HCT116 (cell line): Measurements from ENCODE around the gene WDR45. TPM values are rescaled to one million over a fixed set of nuclear protein-coding genes. Genes with fewer than 3 reads are reported as not detected.
A peak's percentile ranks its signal among the peaks of the same experiment; 100 is the strongest.

Source experiments
- ATAC-seq: fragments of 200-7000 bp; cut with Tn5 transposase; 2 replicates; pipeline ENCODE4 v1.9.1; 2020; ENCODE audit warnings: mild to moderate bottlenecking, moderate library complexity
- BruUV-seq: library from RNA; stranded (reverse); fragments of 400-500 nt; replicated peaks from 2 replicates; lab custom pipeline; 2021; lab: Mats Ljungman, UMichigan
- CTCF ChIA-PET: fragments of 300-600 bp; sonication (Branson Sonifier 250); formaldehyde crosslinking; loops from one replicate; lab custom pipeline; 2021; ENCODE audit warnings: antibody characterized with exemption; lab: Charles Lee
- POLR2A ChIA-PET: fragments of 300-600, 350-600 bp; sonication (Branson Sonifier 250); formaldehyde crosslinking; loops from one replicate; lab custom pipeline; 2021; ENCODE audit warnings: antibody characterized with exemption; lab: Charles Lee
- RAD21 ChIA-PET, 2 experiments: fragments of 300-600 bp; sonication (Branson Sonifier 250); formaldehyde crosslinking; loops; one replicate each; lab custom pipeline; 2023; ENCODE audit warnings: low total read pairs in 2 of 2; ENCODE audit not compliant: uncharacterized antibody in 2 of 2, unreplicated experiment in 2 of 2, low non-redundant PET in 1 of 2; lab: Charles Lee
- DNase-seq: peaks from one replicate; pipeline ENCODE4 v3.0.0-alpha.2; 2010; ENCODE audit warnings: low read depth, low spot score
- H2AFZ ChIP-seq: fragments of 200-600 bp; shearing (Covaris generic), sonication (generic); 2 replicates; pipeline ENCODE4 v1.6.1; 2017; ENCODE audit warnings: low read depth, mixed run types, mixed read lengths, antibody characterized with exemption, low read length; ENCODE audit not compliant: poor library complexity, severe bottlenecking
- H3K27ac ChIP-seq: 2 replicates; pipeline ENCODE4 v1.5.1; 2012; ENCODE audit warnings: low read depth, low read length
- H3K27me3 ChIP-seq: fragments of 200-600 bp; sonication (generic); 2 replicates; pipeline ENCODE4 v1.6.1; 2016; ENCODE audit warnings: mixed run types, low read length, mixed read lengths; ENCODE audit not compliant: insufficient read depth
- H3K36me3 ChIP-seq, 2 experiments: fragments of 200-500 bp in 1 of 2; fragments of 200-600 bp in 1 of 2; sonication (Bioruptor generic) in 1 of 2; sonication (generic) in 1 of 2; 2 replicates each; pipeline versions ENCODE4 v1.5.1 to v1.6.1; 2014 to 2016; ENCODE audit warnings: low read length in 2 of 2, inconsistent platforms in 1 of 2, mixed read lengths in 1 of 2, mixed run types in 1 of 2; ENCODE audit not compliant: insufficient read depth in 2 of 2, control insufficient read depth in 1 of 2
- H3K4me1 ChIP-seq, 2 experiments: fragments of 200-600 bp in 1 of 2; sonication (generic) in 1 of 2; 2 replicates each; pipeline versions ENCODE4 v1.5.1 to v1.6.1; 2012 to 2017; ENCODE audit warnings: low read length in 2 of 2, inconsistent platforms in 1 of 2, mild to moderate bottlenecking in 1 of 2, mixed read lengths in 1 of 2, mixed run types in 1 of 2, moderate library complexity in 1 of 2; ENCODE audit not compliant: insufficient read depth in 2 of 2, control insufficient read depth in 1 of 2
- H3K4me2 ChIP-seq: fragments of 200-600 bp; sonication (generic); 2 replicates; pipeline ENCODE4 v1.6.1; 2017; ENCODE audit warnings: mixed run types, low read length, mixed read lengths
- H3K4me3 ChIP-seq, 2 experiments: fragments of 200-600 bp in 1 of 2; sonication (generic) in 1 of 2; replicated peaks in 1 of 2; 2 replicates each; pipeline ENCODE4 v1.5.1; 2011 to 2016; ENCODE audit warnings: low read length in 2 of 2, control low read depth in 1 of 2, low read depth in 1 of 2, mild to moderate bottlenecking in 1 of 2, mixed read lengths in 1 of 2, mixed run types in 1 of 2
- H3K79me2 ChIP-seq: fragments of 200-600 bp; sonication (generic); 2 replicates; pipeline ENCODE4 v1.6.1; 2017; ENCODE audit warnings: mild to moderate bottlenecking, mixed run types, low read length, moderate library complexity, mixed read lengths; ENCODE audit not compliant: insufficient read depth
- H3K9ac ChIP-seq: fragments of 200-600 bp; sonication (generic); 2 replicates; pipeline ENCODE4 v1.6.1; 2016; ENCODE audit warnings: low read length, mixed read lengths
- H3K9me2 ChIP-seq: fragments of 200-600 bp; sonication (generic), shearing (Covaris generic); 2 replicates; pipeline ENCODE4 v1.6.1; 2017; ENCODE audit warnings: mixed run types, mild to moderate bottlenecking, moderate library complexity; ENCODE audit not compliant: insufficient read depth
- H3K9me3 ChIP-seq, 2 experiments: fragments of 200-500 bp in 1 of 2; fragments of 200-600 bp in 1 of 2; sonication (Bioruptor generic) in 1 of 2; sonication (generic) in 1 of 2; 2 replicates each; pipeline ENCODE4 v1.6.1; 2014 to 2017; ENCODE audit warnings: low read length in 2 of 2, mixed read lengths in 2 of 2, inconsistent platforms in 1 of 2, low read depth in 1 of 2, mild to moderate bottlenecking in 1 of 2, mixed run types in 1 of 2, moderate library complexity in 1 of 2; ENCODE audit not compliant: control insufficient read depth in 1 of 2, insufficient read depth in 1 of 2
- H4K20me1 ChIP-seq: fragments of 200-600 bp; sonication (generic), shearing (Covaris generic); 2 replicates; pipeline ENCODE4 v1.6.1; 2017; ENCODE audit warnings: mixed run types, mild to moderate bottlenecking, moderate library complexity; ENCODE audit not compliant: insufficient read depth
- CBX3 ChIP-seq: IDR thresholded peaks from 2 replicates; pipeline ENCODE4 v1.6.1; 2012; ENCODE audit warnings: low read depth
- EGR1 ChIP-seq: IDR thresholded peaks from 2 replicates; pipeline ENCODE4 v1.6.1; 2012; ENCODE audit warnings: low read depth
- ELF1 ChIP-seq: IDR thresholded peaks from 2 replicates; pipeline ENCODE4 v1.6.1; 2012; ENCODE audit warnings: low read depth, borderline replicate concordance
- EZH2 ChIP-seq: fragments of 200-600 bp; sonication (generic); IDR thresholded peaks from 2 replicates; pipeline ENCODE4 v1.6.1; 2017; ENCODE audit warnings: antibody characterized with exemption, mixed run types
- EZH2phosphoT487 ChIP-seq: fragments of 200-600 bp; IDR thresholded peaks from 2 replicates; pipeline ENCODE4 v1.6.1; 2018; ENCODE audit warnings: antibody characterized with exemption, borderline replicate concordance
- FOSL1 ChIP-seq: IDR thresholded peaks from 2 replicates; pipeline ENCODE4 v1.6.1; 2012; ENCODE audit warnings: low read depth
- JUND ChIP-seq: IDR thresholded peaks from 2 replicates; pipeline ENCODE4 v1.6.1; 2012
- POLR2AphosphoS5 ChIP-seq: IDR thresholded peaks from 2 replicates; pipeline ENCODE4 v1.6.1; 2011; ENCODE audit warnings: mild to moderate bottlenecking, low read depth, low read length, moderate library complexity
- RAD21 ChIP-seq: IDR thresholded peaks from 2 replicates; pipeline ENCODE4 v1.6.1; 2012; ENCODE audit warnings: low read depth, mild to moderate bottlenecking
- SIN3A ChIP-seq: IDR thresholded peaks from 2 replicates; pipeline ENCODE4 v1.6.1; 2012; ENCODE audit warnings: low read depth
- SP1 ChIP-seq: IDR thresholded peaks from 2 replicates; pipeline ENCODE4 v1.6.1; 2012; ENCODE audit warnings: low read depth
- SRF ChIP-seq: IDR thresholded peaks from 2 replicates; pipeline ENCODE4 v1.6.1; 2012; ENCODE audit warnings: low read depth
- TCF7L2 ChIP-seq: IDR thresholded peaks from 2 replicates; pipeline ENCODE4 v1.7.0; 2011; ENCODE audit warnings: borderline replicate concordance, inconsistent platforms; ENCODE audit not compliant: insufficient read depth, insufficient read length; ENCODE audit errors: extremely low read depth
- YY1 ChIP-seq: IDR thresholded peaks from 2 replicates; pipeline ENCODE4 v1.6.1; 2011; ENCODE audit warnings: low read length, low read depth, moderate library complexity, mild to moderate bottlenecking; ENCODE audit not compliant: insufficient replicate concordance; ENCODE audit errors: extremely low read depth
- ZFX ChIP-seq: fragments of 450-650 bp; IDR thresholded peaks from 2 replicates; pipeline ENCODE4 v1.6.1; 2017
- intact Hi-C: fragments of 100-400 bp; cut with micrococcal nuclease; formaldehyde crosslinking; loops from 2 replicates; pipeline ENCODE4 v1.10.0; 2022
- total RNA-seq: library from RNA; stranded (reverse); gene quantifications from one replicate; pipeline ENCODE4 v1.2.1, GENCODE V29; 2021; ENCODE audit not compliant: unreplicated experiment
- TF ChIP-seq, protein P1 (sequence below): IDR thresholded peaks from 2 replicates; pipeline ENCODE4 v1.6.1; 2012
- TF ChIP-seq, protein P2 (sequence below), 3 experiments: fragments of 200-600 bp in 1 of 3; sonication (generic) in 1 of 3; IDR thresholded peaks in 2 of 3; conservative IDR thresholded peaks in 1 of 3; 2 replicates each; pipeline ENCODE4 v1.5.1; 2012 to 2017; ENCODE audit warnings: low read depth in 2 of 3, low read length in 2 of 3, antibody characterized with exemption in 1 of 3, borderline replicate concordance in 1 of 3, control low read depth in 1 of 3, mild to moderate bottlenecking in 1 of 3, mixed read lengths in 1 of 3, mixed run types in 1 of 3, moderate library complexity in 1 of 3; ENCODE audit not compliant: insufficient read depth in 1 of 3
- TF ChIP-seq, protein P3 (sequence below): IDR thresholded peaks from 2 replicates; pipeline ENCODE4 v1.6.1; 2012

Gene WDR45
- total RNA-seq, 1 experiment from 2014 or later, result 41.7 TPM

DNA sequence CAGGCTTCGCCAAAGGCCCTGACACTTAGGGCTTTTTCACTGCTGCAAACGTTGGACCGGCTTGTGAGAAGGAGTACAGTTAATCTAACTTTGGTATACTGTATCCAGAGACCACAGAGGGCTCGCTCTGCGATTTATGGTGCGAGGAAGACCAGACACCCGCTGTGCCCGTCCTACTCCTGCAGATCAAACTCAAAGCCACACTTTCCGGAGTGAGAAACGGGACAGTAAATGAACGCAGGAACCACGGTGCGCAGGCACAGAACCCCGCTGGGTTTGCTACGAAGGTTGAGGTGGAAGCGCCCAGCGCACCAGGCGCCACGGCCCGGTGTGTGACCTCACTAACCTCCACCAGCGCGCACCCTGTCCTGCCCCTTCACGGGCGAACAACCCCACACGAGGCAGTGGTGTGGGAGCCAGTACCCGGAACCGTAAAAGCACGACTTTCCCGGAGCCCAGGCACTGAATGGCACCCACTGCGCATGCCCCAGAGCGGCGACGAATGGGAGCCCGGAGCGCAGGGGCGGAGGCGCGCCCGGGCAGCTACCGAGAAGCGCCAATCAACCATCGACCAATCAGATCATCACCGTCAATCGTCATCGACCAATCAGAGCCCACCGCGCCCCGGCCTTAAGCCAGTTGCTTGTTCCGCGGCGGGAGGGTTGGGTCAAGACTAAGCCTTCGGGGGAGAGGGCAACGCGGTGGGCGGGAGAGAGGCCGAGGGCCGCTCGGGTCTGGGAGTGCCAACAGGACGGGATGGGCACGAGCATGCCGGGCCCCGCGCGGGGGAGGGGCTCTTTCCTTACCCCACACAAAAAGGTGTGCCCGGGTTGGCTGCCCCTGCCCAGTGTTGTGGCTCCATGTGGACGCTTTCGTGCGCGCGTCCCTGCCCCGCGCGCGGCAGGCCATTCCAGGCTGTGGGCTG lies 21.3 kb upstream of the WDR45 start:
- TF ChIP-seq EZH2phosphoT487, result no peak
- TF ChIP-seq, protein P1, sequence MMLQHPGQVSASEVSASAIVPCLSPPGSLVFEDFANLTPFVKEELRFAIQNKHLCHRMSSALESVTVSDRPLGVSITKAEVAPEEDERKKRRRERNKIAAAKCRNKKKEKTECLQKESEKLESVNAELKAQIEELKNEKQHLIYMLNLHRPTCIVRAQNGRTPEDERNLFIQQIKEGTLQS, result no peak
- TF ChIP-seq SP1, result no peak
- TF ChIP-seq EGR1, result no peak
- no peak for TF ChIP-seq FOSL1
- TF ChIP-seq, protein P2, sequence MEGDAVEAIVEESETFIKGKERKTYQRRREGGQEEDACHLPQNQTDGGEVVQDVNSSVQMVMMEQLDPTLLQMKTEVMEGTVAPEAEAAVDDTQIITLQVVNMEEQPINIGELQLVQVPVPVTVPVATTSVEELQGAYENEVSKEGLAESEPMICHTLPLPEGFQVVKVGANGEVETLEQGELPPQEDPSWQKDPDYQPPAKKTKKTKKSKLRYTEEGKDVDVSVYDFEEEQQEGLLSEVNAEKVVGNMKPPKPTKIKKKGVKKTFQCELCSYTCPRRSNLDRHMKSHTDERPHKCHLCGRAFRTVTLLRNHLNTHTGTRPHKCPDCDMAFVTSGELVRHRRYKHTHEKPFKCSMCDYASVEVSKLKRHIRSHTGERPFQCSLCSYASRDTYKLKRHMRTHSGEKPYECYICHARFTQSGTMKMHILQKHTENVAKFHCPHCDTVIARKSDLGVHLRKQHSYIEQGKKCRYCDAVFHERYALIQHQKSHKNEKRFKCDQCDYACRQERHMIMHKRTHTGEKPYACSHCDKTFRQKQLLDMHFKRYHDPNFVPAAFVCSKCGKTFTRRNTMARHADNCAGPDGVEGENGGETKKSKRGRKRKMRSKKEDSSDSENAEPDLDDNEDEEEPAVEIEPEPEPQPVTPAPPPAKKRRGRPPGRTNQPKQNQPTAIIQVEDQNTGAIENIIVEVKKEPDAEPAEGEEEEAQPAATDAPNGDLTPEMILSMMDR (IDR thresholded peaks at IDR 0.05 in 2 of 3, conservative IDR thresholded peaks at IDR 0.05 in 1 of 3; ENCODE audit: borderline replicate concordance in 1 of 3, insufficient read depth in 1 of 3, low read depth in 2 of 3, low read length in 2 of 3), result no peak
- TF ChIP-seq JUND, result no peak
- TF ChIP-seq, protein P3, sequence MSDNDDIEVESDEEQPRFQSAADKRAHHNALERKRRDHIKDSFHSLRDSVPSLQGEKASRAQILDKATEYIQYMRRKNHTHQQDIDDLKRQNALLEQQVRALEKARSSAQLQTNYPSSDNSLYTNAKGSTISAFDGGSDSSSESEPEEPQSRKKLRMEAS, result no peak
- peak; percentile 72 for TF ChIP-seq POLR2AphosphoS5
- TF ChIP-seq YY1, result peak; percentile 19
- no peak for TF ChIP-seq CBX3
- TF ChIP-seq SRF, result no peak
- no peak for TF ChIP-seq TCF7L2
- no peak for TF ChIP-seq EZH2
- no peak for TF ChIP-seq RAD21
- TF ChIP-seq SIN3A, result no peak
- TF ChIP-seq ELF1, result no peak
- peak; percentile 24; the same call in 1 of the 2 replicates for TF ChIP-seq ZFX
- ChIA-PET CTCF (interaction anchor here (1.3 kb wide), 1 partner anchor 92 kb away, joined by 3 read pairs; no protein-coding TSS in a partner anchor), RAD21 (no interaction called here), POLR2A (interaction anchor here (0.6 kb wide), 1 partner anchor 13 kb away, joined by 4 read pairs; no protein-coding TSS in a partner anchor)
- intact Hi-C loops, result no loop called here
- Histone ChIP-seq H4K20me1 (no peaks in the 10 kb centered on the region), H3K9me3 (no peaks in the 10 kb centered on the region), H3K27ac (peak overlapping the region; percentile 81), H3K9me2 (no peaks in the 10 kb centered on the region), H3K9ac (peak overlapping the region; percentile 72), H3K27me3 (no peaks in the 10 kb centered on the region), H3K4me1 (peaks cover 0 to 7% of the 10 kb centered on the region in 2 experiments; a peak in 1 of 4 replicates), H3K79me2 (no peaks in the 10 kb centered on the region), H3K36me3 (no peaks in the 10 kb centered on the region), H3K4me3 (peak overlapping the region; percentile 57 to 77), H3K4me2 (peak overlapping the region; percentile 90), H2AFZ (no peak overlapping the region)
- DNase-seq (peak; percentile 85), ATAC-seq (peak; percentile 94)
- TSS peak; percentile 85 for BruUV-seq
